Left colon (tissue), 2 donors: ENCODE data around the gene LRRFIP1. TPM values are rescaled to one million over a fixed set of nuclear protein-coding genes. Genes with fewer than 3 reads are reported as not detected.
A peak's percentile ranks its signal among the peaks of the same experiment; 100 is the strongest.

Source experiments
- ATAC-seq: fragments of 200-7000 bp; cut with Tn5 transposase; one replicate; pipeline ENCODE4 v1.9.1; 2020; ENCODE audit warnings: mild to moderate bottlenecking, moderate library complexity
- DNase-seq, 2 donors: peaks; one replicate each; pipeline ENCODE4 v3.0.0-alpha.2; 2020
- intact Hi-C, 2 donors: fragments of 100-400 bp; cut with DNase I in 1 of 2; cut with micrococcal nuclease in 1 of 2; formaldehyde crosslinking; loops; one replicate each; pipeline versions ENCODE4 v1.11.2 to v1.14.0; 2022; cut with DNase I, micrococcal nuclease
- total RNA-seq, 2 donors: library from RNA; stranded (reverse); fragmentation: NEBNext Ultra II Directional; extraction: Animal tissue kit (Norgen Biotek cat#: 25700); gene quantifications; one replicate each; pipeline ENCODE4 v1.2.1, GENCODE V29; 2021
- donor health status: DM: no; HTN: no; CAD: no.
- donor health status: DM: yes; HTN: yes; CAD: no.

Gene LRRFIP1
- total RNA-seq, 2 donors from 2014 or later = 121 to 123 TPM

DNA sequence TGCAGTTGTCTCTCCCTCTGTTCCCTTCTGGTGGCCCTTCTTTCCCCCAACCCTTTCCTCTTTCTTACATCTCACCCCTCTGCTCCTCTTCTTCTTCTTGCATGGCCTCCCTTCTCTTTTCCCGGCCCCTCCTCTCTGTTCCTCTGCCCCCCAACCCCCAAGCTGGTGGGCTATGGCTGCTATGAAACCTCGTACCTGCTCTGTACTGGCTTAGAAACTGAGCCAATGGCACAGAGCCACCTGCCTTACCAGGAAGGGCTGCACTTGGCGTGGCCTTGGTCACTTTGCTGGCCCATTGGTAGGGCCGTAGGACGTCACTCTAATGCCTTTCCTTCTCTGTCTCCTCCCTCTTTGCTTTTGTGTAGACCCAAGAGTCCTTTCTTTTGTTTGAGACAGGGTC, 78.9 kb downstream of the LRRFIP1 start:
- ATAC-seq (no peak), DNase-seq (peak in 1 of 2 donors; percentile 22)
- intact Hi-C loops = no loop called here

DNA sequence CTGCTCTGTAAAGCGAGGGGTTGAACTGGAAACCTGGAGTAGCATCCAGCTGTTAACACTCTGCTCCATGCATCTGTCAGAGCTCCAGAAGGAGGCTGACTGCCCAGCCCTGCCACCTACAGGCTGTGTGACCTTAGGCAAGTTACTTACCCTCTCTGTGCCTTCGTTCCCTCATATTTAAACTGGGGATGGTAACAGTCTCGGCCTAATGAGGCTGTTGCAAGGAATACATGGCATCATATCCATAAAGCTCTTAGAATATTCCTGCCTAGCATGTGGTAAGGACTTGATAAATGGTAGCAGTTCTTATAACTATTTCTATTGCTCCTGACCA, 80.6 kb downstream of the LRRFIP1 start:
- ATAC-seq (no peak), DNase-seq (no peak)
- intact Hi-C loops = no loop called here

DNA sequence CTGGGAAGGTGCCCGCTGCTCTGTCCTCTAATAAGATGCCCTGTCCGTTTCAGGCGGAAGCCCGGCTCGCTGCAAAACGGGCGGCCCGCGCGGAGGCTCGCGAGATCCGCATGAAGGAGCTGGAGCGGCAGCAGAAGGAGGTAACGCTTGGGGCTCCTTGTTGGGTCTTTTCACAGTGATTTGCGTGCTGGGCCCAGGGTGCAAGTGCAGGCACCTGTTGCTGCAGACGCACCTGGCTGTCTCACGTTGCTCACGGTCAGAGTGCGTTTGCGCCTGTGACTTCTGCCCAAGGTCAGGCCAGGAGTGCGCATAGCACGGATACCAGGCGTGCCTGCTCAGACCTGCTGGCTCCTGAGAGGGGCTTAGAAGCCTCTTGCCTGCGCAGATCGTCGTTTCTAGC, 81.1 kb downstream of the LRRFIP1 start:
- no peak for ATAC-seq
- intact Hi-C loops = no loop called here

DNA sequence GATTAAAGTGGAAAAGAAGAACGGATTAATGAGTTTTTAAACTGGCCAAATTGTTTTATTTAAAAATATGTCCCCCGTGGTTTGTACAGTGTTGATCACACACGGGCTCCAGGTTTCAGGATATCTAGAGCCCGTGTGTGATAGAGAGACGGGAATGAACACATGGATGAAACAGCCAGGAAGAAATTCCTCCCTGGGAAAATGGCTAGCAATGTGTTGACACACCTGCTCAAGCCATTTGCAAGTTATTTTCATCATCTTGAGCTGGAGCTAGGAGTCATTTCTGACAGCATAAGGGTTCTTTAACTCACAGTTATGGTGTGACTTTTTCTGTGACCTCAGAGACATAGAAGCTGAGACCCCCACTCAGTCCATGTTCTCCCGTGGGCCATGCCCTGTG, 81.6 kb downstream of the LRRFIP1 start:
- ATAC-seq (no peak), DNase-seq (no peak)
- intact Hi-C loops = no loop called here

More for the DNA sequence above, 81.1 kb downstream of the LRRFIP1 start:
- peak in 1 of 2 donors; percentile 25 for DNase-seq

DNA sequence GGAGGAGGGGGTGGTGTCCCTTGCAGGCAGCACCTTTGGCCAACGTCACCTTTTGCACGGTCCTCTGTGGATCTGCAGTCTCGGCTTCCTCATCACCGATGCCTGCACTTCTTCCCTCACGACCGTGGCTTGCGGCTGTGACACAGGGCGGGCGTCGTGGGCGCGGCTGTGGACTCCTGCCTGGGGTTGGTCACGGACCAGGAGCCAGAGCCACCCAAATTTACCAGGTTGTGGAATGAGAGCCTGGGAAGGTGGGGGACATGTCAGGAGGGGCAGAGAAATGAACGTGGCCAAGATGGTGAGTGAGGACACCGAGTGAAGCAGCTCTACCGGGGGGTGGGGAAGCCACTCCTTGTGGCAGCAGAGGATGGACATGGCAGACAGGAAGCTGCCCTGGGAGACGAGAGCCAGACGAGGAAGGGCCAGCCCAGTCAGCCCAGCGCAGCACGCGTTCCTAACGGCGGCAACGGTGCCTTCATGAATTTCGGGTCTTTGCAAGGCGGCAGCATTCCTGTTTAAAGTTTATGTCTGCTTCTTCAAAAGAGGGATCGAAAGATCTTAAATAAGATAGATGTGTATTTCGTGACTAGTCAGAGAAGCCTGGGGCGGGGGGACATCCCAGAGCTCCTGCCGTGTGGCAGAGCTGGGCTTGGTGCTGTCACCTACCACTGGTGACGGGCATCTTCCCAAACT, 84.2 kb downstream of the LRRFIP1 start:
- DNase-seq = peak in 1 of 2 donors; percentile 21
- ATAC-seq = no peak
- intact Hi-C loops = no loop called here

DNA sequence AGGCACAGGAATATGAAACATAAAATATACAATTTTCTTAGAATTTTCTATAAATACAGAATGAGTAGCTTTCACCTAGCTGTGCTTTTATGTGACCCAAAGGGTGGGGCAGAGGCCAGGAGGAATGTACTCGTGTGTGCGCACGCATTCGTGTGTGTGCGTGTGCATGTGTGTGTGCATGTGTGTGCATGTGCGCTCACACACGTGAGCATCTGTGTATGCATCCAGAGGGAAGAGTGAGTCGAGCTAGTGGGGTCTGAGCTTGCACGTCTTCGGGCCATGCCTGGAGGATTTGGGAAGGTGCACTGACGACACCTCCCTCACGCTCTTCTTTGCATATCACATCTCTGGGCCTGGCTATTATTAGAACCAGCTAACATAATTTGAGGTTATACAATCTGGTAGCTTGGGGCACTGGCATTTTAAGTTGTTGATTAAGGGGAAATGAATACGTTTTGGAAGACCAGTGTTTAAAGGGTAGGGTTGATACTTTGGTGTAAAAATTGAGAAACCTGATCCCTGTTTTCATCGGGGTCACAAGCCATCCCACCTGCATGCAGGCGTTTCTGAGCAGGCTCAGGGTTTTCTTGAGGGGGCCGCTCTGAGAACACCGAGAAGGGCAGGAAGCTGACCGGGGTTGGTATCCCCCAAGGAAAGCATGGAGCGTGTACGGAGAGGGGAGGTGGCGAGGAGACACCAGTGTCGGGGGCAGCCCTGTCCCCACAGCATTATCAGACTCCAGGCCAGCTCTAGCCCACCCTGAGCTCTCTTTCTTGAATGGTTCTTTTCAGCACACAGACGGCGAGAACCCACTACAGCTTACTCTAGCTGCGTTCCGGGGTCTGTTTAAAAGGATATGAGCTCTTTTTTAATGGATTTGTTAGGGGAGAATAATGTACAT, 85.3 kb downstream of the LRRFIP1 start:
- ATAC-seq = no peak
- intact Hi-C loops = no loop called here
- DNase-seq = peak in 1 of 2 donors; percentile 15

DNA sequence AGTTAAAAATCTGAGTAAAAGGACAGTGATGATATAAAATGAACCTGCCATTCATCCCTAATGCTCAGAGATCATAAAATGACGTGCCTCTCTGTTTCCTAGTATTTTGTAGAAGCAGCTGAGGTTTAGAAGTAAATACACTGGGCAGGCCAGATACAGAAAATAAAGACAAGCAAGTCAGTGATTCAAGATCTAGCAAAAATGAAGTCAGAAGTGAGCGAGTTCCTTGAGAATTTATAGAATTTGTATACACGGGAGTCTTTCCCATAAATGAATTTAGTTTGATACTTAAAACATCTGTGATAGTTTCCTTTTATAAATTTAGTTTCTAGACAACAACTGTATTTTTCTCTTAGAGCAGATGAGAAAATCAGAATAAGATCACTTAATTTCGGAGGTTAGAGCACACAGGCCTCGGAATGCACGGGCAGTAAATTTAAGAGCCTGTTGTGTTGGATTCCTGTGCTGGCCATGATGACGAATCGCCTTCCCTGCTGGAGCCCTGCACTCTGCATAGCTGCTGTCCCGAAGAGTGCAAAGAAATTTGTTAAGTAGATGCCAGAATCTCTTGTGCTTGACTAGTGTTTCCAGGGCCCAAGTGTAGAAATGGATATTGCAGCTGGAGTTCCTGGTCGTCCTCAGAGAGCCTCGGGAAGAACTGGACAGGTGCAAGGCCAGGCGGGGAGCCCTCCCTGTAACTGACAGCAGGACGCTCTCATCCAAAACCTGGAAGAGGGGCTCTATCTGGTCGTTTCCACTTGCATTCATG, 87.5 kb downstream of the LRRFIP1 start:
- ATAC-seq (peak; percentile 62), DNase-seq (peak in 1 of 2 donors; percentile 42)
- intact Hi-C loops = no loop called here

DNA sequence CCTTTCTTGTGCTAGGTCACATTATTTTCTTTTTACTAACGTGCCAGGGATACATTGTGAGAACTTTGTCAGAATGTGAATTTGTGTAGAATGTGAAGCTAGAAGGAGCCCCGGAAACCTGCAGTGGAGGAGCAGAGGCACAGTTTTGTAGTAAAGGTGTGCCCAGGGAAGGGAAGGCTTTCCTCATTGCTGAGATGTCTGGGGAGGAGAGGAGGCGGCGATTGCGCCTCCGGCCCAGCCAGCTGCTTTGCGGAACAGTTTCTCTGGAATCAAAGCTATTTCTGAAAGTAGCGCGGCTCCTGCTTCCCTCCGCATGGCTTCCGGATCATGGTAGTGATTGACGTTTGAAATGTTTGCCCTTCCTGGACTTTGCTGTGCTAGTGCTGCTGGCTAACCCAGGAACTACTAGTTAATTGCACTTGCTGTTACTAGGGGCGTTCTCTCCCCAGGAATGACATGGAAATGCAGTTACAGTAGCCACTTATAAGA, 88.1 kb downstream of the LRRFIP1 start:
- intact Hi-C loops = no loop called here
- ATAC-seq = peak; percentile 96
- peak; percentile 65 to 73 for DNase-seq

DNA sequence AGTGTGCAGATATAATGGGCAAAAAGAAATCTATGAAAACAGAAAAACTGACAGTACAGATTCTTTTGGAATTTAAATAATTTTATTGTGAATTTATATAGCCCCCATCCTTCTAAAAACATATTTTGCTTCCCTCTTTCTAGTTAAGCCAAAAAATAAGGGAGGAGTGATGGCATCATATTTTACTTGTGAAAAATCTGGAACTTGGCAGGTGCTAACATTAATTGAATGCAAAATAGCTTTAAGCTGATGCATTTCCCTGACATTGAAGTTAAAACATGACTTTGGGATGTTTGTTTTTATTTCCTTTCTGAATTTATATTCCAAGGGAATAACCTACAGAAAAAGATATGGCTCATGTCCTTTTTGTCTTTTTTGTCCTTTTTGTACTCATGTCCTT, 88.6 kb downstream of the LRRFIP1 start:
- ATAC-seq = no peak
- intact Hi-C loops = no loop called here
- DNase-seq = no peak

DNA sequence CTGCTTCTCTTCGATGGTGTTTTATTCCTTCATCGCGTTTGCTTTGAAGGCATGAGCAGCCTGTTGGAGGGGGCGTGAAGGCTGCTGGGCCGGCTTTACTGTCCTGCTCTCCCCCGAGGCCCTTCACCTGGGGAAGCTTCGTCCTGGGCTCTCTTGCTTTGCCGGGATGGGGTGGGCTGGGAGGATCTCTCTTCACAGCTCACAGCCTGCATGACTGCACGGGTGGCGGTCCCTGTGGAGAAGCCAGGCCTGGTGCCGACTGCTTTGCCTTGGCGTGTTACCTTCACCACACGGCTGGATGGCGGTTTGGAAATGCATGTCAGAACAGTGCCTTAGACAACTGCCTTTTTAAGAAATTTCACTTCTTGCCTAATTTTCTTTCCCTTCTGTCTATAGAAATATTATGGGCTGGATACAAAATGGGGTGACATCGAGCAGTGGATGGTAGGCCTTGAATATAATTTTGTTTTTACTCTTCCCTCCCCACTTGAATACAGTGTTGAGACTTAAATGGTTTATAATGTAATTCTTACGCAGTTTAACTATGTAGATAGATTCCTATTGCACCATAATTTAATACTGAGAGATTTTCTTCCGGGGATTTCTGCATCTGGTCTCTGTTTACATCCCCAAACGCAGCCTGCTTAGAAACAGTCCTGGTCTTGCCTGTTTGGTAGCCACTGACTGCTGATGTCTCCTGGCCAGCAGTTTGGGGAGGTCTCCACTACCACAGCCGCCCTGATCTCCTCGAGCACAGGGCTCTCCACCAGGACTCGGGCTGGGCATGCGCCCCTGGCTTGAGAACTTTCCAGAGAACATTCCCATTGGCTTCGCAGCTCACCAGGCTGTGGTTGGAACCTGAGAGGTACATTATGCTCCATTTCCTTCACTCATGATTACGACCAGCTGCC, 90.2 kb downstream of the LRRFIP1 start:
- ATAC-seq (no peak), DNase-seq (no peak)
- intact Hi-C loops = no loop called here

DNA sequence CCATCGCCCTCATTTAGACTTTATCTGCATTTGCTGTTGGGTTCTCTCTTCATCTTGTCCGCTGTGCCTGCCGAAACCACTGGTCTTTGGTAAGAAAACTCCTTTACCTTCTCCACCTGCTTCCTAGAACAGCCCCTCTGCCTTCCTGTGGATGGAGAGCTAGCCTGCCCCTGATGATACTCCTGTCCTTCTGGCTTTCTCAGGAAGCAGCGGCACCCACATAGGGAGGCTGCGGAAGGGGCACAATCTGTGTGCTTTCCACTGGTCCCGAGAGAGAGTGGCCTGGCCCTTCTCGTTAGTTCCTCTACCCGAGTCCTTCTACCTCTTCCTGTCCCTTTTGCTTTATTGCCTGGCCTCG, 90.9 kb downstream of the LRRFIP1 start:
- intact Hi-C loops = no loop called here
- ATAC-seq (no peak), DNase-seq (no peak)

DNA sequence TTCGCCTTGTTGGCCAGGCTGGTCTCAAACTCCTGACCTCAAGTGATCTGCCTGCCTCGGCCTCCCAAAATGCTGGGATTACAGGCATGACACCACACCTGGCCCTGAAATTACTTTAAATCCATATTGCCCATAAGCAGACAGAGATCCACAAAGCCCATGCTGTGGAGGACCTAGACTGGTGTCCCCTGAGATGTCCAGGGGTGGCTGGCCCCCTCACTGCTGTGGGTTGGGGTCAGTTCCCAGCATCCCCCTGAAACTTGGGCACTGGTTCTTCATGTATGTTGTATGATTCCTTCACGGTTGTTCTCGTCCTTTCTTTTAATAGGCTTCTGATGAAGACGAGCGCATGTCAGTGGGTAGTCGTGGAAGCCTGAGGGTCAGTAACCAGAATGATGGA, 93.1 kb downstream of the LRRFIP1 start:
- DNase-seq (no peak), ATAC-seq (no peak)
- intact Hi-C loops = no loop called here

DNA sequence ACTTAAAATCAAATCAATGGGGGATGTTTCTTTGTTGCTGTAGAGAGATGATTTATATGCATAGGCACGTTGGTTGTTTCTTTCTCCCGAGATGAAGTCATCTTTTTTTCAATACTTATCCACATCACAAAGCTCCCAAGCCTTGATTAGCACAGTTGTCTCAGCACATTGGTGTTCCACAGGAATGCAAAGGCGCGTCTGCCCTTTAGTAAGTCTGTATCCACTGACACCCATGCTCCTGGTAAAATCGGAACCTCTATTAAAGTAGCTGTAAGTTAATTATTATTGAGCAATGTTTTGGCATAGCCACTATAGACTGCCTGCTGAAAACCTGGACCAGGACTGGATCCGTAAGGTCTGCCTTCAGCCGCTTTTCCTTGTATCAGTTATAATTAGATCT, 93.6 kb downstream of the LRRFIP1 start:
- ATAC-seq (no peak), DNase-seq (no peak)
- intact Hi-C loops = no loop called here

DNA sequence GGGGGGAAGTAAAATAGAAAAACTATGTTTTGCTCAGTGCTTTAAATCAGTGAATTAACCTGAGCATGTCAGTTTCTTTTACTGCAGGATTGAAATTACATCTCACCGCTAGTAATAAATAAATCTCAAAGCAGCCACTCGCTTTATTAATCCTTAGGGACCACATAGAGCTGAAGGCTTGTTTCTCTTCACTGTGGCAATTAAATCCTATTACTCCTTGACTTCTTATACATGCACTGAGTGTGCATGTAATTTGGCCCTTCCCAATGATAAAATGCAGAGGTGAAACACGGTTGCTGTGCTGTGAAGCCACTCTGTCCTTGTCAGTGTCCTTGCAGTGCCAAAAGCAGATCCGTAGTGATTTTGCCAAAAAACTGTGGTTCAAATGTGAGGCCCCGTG, 94.1 kb downstream of the LRRFIP1 start:
- no peak for DNase-seq
- ATAC-seq = no peak
- intact Hi-C loops = no loop called here

DNA sequence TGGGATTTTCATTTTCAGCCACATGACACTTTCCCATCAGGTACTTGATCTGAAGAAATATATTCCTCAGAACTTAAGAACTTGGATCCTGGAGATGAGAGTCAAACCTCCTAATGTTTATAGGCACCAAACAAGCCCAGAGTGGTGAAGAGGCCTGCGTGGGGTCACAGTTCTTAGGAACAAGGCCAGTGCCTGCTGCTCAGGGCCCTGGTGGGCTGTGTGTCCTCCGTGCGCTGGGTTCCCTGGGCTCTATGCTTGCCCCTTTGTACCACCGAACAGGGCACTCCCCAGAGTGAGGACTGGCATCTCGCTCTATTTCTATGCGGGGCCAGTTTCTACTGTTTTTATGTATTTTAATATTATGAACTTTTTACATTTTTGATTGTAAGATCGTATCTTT, 95.2 kb downstream of the LRRFIP1 start:
- intact Hi-C loops = no loop called here
- DNase-seq = no peak

DNA sequence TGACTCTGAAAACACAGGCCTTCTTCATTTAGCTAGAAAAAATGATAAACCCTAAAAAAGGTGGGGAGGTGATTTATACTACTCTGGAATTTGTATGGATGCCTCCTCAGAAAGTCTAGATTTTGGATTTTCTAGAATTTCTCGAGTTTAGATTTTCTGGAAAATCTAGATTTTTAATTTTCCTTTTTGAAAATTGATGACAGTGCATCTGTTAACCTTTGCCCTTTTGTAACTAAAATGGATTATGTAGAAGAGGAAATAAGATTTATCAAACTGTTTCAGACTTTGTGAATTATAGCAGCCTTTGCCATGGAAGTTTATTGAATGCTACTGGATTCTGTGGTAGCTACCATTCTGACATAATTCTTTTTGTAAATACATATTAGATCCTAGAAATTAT, 95.6 kb downstream of the LRRFIP1 start:
- DNase-seq = no peak
- ATAC-seq = no peak
- intact Hi-C loops = no loop called here

More for the DNA sequence above, 95.2 kb downstream of the LRRFIP1 start:
- no peak for ATAC-seq

DNA sequence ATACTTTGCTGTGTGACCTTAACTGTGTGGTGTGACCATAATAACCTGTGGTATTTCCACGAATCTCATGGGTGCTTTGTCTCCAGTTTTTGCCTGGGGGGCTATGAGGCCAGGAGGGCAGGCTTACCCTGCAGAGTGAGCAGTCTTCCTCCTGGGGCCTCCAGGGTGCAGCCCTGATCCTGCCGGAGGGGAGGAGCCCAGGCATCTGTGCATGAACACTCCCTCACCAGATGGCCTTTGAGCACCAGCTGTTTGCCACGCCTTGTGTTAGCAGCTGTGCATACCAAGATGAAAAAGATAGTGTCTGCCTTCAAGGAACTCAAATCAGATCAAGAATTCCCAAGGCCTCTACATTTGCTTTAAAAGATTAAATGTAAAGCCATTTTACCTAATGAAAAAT, 96.2 kb downstream of the LRRFIP1 start:
- intact Hi-C loops = no loop called here
- ATAC-seq (peak; percentile 90), DNase-seq (peak; percentile 88 to 94)

DNA sequence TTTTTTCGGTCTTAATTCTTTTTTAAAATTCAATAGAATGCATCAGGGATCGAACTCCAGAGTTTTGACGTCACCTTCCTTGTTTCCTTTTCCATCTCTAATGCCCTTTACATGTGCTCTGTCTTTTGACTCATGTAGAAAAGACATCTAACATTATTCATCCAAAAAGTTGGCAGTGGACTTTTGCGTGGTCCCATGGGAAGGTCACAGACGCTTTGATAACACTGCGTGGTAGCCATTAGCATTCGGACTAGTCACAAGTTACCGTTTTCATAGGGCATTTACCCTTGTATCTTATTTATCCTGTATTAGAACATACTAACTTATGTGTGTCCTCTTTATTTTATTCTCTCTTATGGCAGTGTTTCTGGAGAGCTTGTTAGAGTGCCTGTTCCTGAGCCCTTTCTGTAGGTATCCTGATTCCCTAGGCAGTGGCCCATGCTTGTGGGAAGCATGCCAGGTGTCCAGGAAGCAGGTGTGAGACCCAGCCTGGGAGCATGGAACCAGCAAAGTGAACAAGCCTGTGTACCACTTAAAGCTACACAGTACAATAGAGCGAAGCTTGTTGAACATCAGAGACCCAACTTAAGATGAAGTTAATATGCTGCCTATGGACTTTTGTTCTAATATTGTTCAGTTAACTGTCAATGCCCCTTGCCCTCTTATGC, 97.6 kb downstream of the LRRFIP1 start:
- intact Hi-C loops = no loop called here
- DNase-seq (no peak), ATAC-seq (no peak)
